ENCODE results near the gene LMNA.

DNA sequence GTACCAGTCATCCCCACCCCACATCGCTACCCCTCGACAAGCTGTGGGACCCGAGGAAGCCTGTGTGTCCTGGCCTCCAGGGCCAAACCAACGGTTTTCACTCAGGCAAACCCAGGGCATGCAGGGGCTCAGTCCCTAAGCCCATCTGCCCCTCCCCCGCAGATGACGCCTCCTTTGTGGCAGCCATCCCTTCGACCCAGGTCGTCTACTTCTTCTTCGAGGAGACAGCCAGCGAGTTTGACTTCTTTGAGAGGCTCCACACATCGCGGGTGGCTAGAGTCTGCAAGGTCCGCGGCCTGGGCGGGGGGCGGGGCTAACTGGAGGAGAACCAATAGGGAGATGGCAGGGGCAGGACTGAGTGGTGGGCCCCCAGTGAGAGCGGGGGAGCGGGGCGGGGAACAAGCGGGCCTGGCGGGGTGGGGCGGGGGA lies 46.2 kb downstream of the LMNA start:
- TF ChIP-seq, protein P1, sequence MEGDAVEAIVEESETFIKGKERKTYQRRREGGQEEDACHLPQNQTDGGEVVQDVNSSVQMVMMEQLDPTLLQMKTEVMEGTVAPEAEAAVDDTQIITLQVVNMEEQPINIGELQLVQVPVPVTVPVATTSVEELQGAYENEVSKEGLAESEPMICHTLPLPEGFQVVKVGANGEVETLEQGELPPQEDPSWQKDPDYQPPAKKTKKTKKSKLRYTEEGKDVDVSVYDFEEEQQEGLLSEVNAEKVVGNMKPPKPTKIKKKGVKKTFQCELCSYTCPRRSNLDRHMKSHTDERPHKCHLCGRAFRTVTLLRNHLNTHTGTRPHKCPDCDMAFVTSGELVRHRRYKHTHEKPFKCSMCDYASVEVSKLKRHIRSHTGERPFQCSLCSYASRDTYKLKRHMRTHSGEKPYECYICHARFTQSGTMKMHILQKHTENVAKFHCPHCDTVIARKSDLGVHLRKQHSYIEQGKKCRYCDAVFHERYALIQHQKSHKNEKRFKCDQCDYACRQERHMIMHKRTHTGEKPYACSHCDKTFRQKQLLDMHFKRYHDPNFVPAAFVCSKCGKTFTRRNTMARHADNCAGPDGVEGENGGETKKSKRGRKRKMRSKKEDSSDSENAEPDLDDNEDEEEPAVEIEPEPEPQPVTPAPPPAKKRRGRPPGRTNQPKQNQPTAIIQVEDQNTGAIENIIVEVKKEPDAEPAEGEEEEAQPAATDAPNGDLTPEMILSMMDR (conservative IDR thresholded peaks at IDR 0.05): no peak
- no peak for TF ChIP-seq EZH2 (IDR thresholded peaks at IDR 0.05; ENCODE audit: low read depth)

Measured in PC-9 (cell line).